ENCODE data around the gene FHIP1A. TPM values are rescaled to one million over a fixed set of nuclear protein-coding genes. Genes with fewer than 3 reads are reported as not detected.
A peak's percentile ranks its signal among the peaks of the same experiment; 100 is the strongest.

Gene FHIP1A
- 24.9 and 28.2 TPM in 2 replicates for total RNA-seq (2021)
- long read RNA-seq, full-length matches to known transcripts: 5 of 14 reads
- long read RNA-seq, partial matches to known transcripts: 2 of 14 reads
- long read RNA-seq, other reads (novel, unspliced or antisense): 7 of 14 reads

- no peak within 1 kb of the TSS for H4K8ac ChIP-seq (replicated peaks; ENCODE audit: insufficient read length, low read depth, low read length)
- H3K9me3 ChIP-seq (ENCODE audit: control insufficient read depth, low read depth, low read length): no peaks in the 10 kb centered on the region
- H2BK15ac ChIP-seq (ENCODE audit: low read depth, low read length): no peak within 1 kb of the TSS
- H2AFZ ChIP-seq (ENCODE audit: low read length): no peak within 1 kb of the TSS
- H3K4ac ChIP-seq (ENCODE audit: low read depth, low read length): no peak within 1 kb of the TSS
- Mint-ChIP-seq H3K27ac (peak within 1 kb of the TSS; percentile 96 to 99 (median 99)), H3K4me3 (peak within 1 kb of the TSS; percentile 95 to 96), H3K4me1 (peaks cover 27 to 29% of the 10 kb centered on the region in 2 experiments), H3K36me3 (ENCODE audit: insufficient read depth in 1 of 3, low read depth in 3 of 3) (peaks cover 0 to 3% (median 0%) of the 10 kb centered on the region in 3 experiments; a peak in 2 of 7 replicates), H3K9me3 (no peaks in the 10 kb centered on the region), H3K27me3 (ENCODE audit: low read depth) (peaks cover 8% of the 10 kb centered on the region)
- no peaks in the 10 kb centered on the region for H4K20me1 ChIP-seq (ENCODE audit: control insufficient read depth, insufficient read depth, insufficient read length)
- H4K5ac ChIP-seq (ENCODE audit: insufficient read length, low read depth, low read length): no peak within 1 kb of the TSS
- peak within 1 kb of the TSS; percentile 18 for H3K27ac ChIP-seq (ENCODE audit: insufficient read length, low read depth, low read length)
- H2BK5ac ChIP-seq (ENCODE audit: insufficient read length, low read length): no peak within 1 kb of the TSS
- H3K27me3 ChIP-seq (ENCODE audit: insufficient read depth, low read length): no peaks in the 10 kb centered on the region
- no peaks in the 10 kb centered on the region; the same call in 1 of the 2 replicates for H3K4me1 ChIP-seq (ENCODE audit: insufficient read depth, low read length)
- H2BK20ac ChIP-seq (ENCODE audit: low read depth, low read length, poor library complexity, severe bottlenecking): no peak within 1 kb of the TSS
- peak within 1 kb of the TSS; percentile 21 for H3K14ac ChIP-seq (ENCODE audit: insufficient read depth, low read length)
- peak within 1 kb of the TSS; percentile 5 for H3K23ac ChIP-seq (ENCODE audit: insufficient read length, low read depth, low read length)
- H3K56ac ChIP-seq (ENCODE audit: insufficient read length, low read depth, low read length): no peak within 1 kb of the TSS
- peaks cover 25% of the 10 kb centered on the region for H3K23me2 ChIP-seq (ENCODE audit: insufficient read length, low read depth, low read length, poor library complexity, severe bottlenecking)
- H3K4me2 ChIP-seq (ENCODE audit: insufficient read depth, insufficient read length, low read length): peak within 1 kb of the TSS; percentile 72
- H3K79me1 ChIP-seq (ENCODE audit: insufficient read depth, low read depth, low read length, poor library complexity, severe bottlenecking): no peaks in the 10 kb centered on the region
- H3T11ph ChIP-seq (ENCODE audit: low read length): no peak within 1 kb of the TSS
- DNase-seq: peak; percentile 94
- H3K18ac ChIP-seq (ENCODE audit: insufficient read length, low read depth, low read length): peak within 1 kb of the TSS; percentile 50
- no peak within 1 kb of the TSS for H2BK120ac ChIP-seq (ENCODE audit: low read depth, low read length, poor library complexity, severe bottlenecking)
- H2AK5ac ChIP-seq (ENCODE audit: insufficient read length, low read length): no peak within 1 kb of the TSS
- TF ChIP-seq CTCF (conservative IDR thresholded peaks at IDR 0.05): 0 out of 3 replicates have a peak, but pooled peaks have one; percentile 11
- no CpG with 5 or more reads among the region's 84 CpGs for WGBS (ENCODE audit: extremely low coverage, insufficient read length, low lambda C conversion rate)
- H3K9ac ChIP-seq (ENCODE audit: extremely low read depth, insufficient read length, low read length): peak within 1 kb of the TSS; percentile 52
- H3K79me2 ChIP-seq (ENCODE audit: insufficient read depth, low read length): peaks cover 8% of the 10 kb centered on the region; the same call in 1 of the 2 replicates
- no peak within 1 kb of the TSS for H4K91ac ChIP-seq (ENCODE audit: insufficient read length, low read depth, low read length)
- no peak within 1 kb of the TSS for H2BK12ac ChIP-seq (ENCODE audit: insufficient read length, low read depth, low read length)
These were observed at the start of gene FHIP1A for GRCh38 chr4:151408630-151409469. Gene FHIP1A, plus strand, starts transcription at chr4:151409176. Its CDS starts 157,084 bp downstream, at chr4:151566260.

Measured in H9 (cell line).